Stomach smooth muscle (tissue), 2 donors: ENCODE data around the gene RNF10.
"Not testable (repeated sequence)": the region's sequence is repeated elsewhere in the genome, so short reads cannot be mapped to it uniquely, and the experiment has no call there.

Experiments used
- H3K27ac ChIP-seq: one replicate; pipeline ENCODE4 v1.7.0; 2013; ENCODE audit warnings: mild to moderate bottlenecking, low read length, inconsistent platforms
- H3K27me3 ChIP-seq, 2 donors: one replicate each; pipeline ENCODE4 v1.7.0; 2013; ENCODE audit warnings: low read length in 2 of 2; ENCODE audit not compliant: insufficient read depth in 2 of 2, control insufficient read depth in 1 of 2
- H3K36me3 ChIP-seq, 2 donors: one replicate each; pipeline ENCODE4 v1.7.0; 2013; ENCODE audit warnings: low read length in 2 of 2; ENCODE audit not compliant: control insufficient read depth in 2 of 2, insufficient read depth in 2 of 2
- H3K4me1 ChIP-seq: one replicate; pipeline ENCODE4 v1.7.0; 2013; ENCODE audit warnings: low read length; ENCODE audit not compliant: control insufficient read depth, insufficient read depth
- H3K4me3 ChIP-seq, 2 donors: one replicate each; pipeline ENCODE4 v1.7.0; 2013; ENCODE audit warnings: low read length in 2 of 2
- H3K9ac ChIP-seq, 2 donors: one replicate each; pipeline ENCODE4 v1.7.0; 2013; ENCODE audit warnings: low read length in 2 of 2, mild to moderate bottlenecking in 1 of 2
- H3K9me3 ChIP-seq, 2 donors: one replicate each; pipeline ENCODE4 v1.7.0; 2013; ENCODE audit warnings: low read length in 2 of 2; ENCODE audit not compliant: control insufficient read depth in 2 of 2
- donor health status: healthy.
- donor health status: Pancreatic carcinoma.

RNF10 gene

GRCh38 chr12:120617193-120617592 is 83.0 kb downstream of the RNF10 start:
- peaks cover 8 to 11% of the 10 kb centered on the region in 2 donors for H3K27me3 ChIP-seq
- not testable (repeated sequence) for H3K27ac ChIP-seq, H3K4me1 ChIP-seq, H3K9ac ChIP-seq, H3K4me3 ChIP-seq, H3K9me3 ChIP-seq, H3K36me3 ChIP-seq

- not testable (repeated sequence) for H3K9ac ChIP-seq, H3K4me3 ChIP-seq, H3K9me3 ChIP-seq, H3K4me1 ChIP-seq, H3K27ac ChIP-seq, H3K36me3 ChIP-seq
- peaks cover 8 to 11% of the 10 kb centered on the region in 2 donors for H3K27me3 ChIP-seq
These were observed 83.6 kb downstream of the RNF10 start for GRCh38 chr12:120617767-120618166.

GRCh38 chr12:120618954-120619615 is 84.9 kb downstream of the RNF10 start:
- Histone ChIP-seq H3K9me3 (no peaks in the 10 kb centered on the region), H3K27ac (no peak overlapping the region), H3K36me3 (no peaks in the 10 kb centered on the region), H3K27me3 (peaks cover 8 to 11% of the 10 kb centered on the region in 2 donors), H3K4me1 (peaks cover 2% of the 10 kb centered on the region), H3K4me3 (no peak overlapping the region), H3K9ac (no peak overlapping the region)

DNA sequence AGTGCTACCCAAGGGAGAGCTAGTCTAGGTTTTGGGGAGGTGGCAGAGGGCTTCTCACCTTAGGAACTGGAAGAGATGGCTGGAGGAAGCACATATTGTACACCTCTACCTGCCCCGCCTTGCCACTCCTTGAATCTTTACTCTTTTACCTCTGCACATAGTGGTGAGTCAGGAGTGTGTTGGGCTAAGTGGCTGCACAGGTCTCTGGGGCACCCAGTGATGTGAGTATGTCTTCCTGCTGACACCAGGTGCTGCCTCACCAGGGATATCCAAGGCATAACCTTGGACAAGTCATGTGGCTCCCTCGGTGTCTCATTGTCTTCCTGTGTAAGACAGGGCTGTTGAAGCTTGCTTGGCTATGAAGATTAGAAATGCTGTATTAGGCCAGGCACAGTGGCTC is 86.5 kb downstream of the RNF10 start:
- Histone ChIP-seq H3K36me3 (no peaks in the 10 kb centered on the region), H3K27me3 (peaks cover 8 to 11% of the 10 kb centered on the region in 2 donors), H3K9me3 (no peaks in the 10 kb centered on the region), H3K4me1 (peaks cover 2% of the 10 kb centered on the region), H3K4me3 (no peak overlapping the region), H3K9ac (no peak overlapping the region), H3K27ac (no peak overlapping the region)

DNA sequence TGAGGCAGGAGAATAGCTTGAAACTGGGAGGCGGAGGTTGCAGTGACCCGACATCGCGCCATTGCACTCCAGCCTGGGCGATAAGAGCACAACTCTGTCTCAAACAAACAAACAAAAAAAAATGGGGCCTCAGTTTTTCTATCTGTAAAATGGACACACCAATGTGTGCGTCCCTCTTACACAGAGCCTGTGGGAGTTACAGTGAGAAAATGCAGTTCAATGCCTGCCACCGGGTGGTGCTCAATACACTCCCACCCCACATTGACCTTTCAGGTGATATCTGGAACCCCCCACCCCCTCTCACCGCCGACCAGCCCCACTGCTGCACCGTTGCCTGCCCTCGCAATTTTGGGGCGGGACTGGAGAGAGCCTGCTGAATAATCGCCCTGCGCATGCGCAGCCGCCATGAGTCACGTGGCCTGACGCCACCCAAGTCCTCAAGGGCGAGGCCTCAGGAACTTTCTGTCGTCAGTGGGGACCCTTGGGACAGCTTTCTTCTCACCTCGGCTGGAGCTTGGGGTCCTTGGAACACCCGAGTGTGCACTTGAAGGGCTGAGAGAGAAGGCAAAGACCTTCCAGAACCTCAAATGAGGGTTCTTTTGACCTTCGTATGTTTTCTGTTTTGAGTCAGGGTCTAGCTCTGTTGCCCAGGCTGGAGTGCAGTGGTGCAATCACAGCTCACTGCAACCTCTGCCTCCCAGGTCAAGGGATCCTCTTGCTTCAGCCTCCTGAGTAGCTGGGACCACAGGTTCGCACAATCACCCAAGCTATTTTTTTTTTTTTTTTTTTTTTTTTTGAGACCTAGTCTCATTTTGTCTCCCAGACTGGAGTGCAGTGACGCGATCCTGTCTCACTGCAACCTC is 91.6 kb downstream of the RNF10 start:
- H3K4me1 ChIP-seq, result no peaks in the 10 kb centered on the region
- H3K36me3 ChIP-seq, result no peaks in the 10 kb centered on the region
- H3K9ac ChIP-seq, result no peak overlapping the region
- H3K4me3 ChIP-seq, result no peak overlapping the region
- H3K9me3 ChIP-seq, result no peaks in the 10 kb centered on the region
- peaks cover 0 to 5% of the 10 kb centered on the region in 2 donors for H3K27me3 ChIP-seq
- H3K27ac ChIP-seq, result no peak overlapping the region
